ENCODE data around the gene MAST2. TPM values are rescaled to one million over a fixed set of nuclear protein-coding genes. Genes with fewer than 3 reads are reported as not detected.
"Not testable (repeated sequence)": the region's sequence is repeated elsewhere in the genome, so short reads cannot be mapped to it uniquely, and the experiment has no call there.

The MAST2 gene
- total RNA-seq, 1 donor from 2014 or later, result 22.0 TPM

DNA sequence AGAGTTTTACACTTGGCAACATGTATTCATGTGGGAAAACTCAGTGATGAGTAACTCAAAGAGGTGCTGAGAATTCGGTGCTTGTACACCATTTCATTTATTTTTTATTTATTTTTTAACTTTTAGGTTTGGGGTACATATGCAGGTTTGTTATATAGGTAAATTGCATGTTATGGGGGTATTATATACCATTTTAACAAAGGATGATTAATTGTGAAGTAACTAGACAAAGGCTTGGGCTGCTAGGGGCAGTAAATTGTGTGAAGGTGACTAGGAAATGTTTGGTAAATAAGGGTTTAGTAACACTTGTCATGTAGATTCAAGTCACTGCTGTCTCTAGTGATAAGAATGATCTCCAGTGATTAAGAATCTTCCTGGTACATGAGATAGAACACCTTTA is 139.0 kb downstream of the MAST2 start:
- intact Hi-C loops (cut with DNase I), result no loop called here
- no peak overlapping the region for H3K4me3 ChIP-seq

DNA sequence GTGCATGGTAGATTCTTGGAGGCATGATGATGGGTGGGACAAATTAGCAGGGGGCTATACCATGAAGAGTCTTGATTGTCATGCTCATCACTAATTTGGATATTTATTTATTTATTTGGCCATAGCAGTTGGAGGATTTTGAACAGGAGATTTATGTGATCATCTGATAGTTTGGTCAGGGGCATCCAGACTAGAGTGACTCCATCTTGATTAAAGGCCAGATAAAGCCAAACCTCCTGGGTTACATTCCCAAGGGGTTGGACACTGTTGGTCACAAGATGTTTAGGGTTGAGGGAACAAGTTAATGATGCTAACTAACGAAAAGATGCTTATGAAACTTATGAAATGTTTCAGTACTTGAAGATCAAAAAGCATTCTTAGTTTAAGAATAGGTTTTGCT is 139.8 kb downstream of the MAST2 start:
- TF ChIP-seq, protein P1, sequence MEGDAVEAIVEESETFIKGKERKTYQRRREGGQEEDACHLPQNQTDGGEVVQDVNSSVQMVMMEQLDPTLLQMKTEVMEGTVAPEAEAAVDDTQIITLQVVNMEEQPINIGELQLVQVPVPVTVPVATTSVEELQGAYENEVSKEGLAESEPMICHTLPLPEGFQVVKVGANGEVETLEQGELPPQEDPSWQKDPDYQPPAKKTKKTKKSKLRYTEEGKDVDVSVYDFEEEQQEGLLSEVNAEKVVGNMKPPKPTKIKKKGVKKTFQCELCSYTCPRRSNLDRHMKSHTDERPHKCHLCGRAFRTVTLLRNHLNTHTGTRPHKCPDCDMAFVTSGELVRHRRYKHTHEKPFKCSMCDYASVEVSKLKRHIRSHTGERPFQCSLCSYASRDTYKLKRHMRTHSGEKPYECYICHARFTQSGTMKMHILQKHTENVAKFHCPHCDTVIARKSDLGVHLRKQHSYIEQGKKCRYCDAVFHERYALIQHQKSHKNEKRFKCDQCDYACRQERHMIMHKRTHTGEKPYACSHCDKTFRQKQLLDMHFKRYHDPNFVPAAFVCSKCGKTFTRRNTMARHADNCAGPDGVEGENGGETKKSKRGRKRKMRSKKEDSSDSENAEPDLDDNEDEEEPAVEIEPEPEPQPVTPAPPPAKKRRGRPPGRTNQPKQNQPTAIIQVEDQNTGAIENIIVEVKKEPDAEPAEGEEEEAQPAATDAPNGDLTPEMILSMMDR (IDR thresholded peaks at IDR 0.05), result no peak
- intact Hi-C loops (cut with DNase I), result no loop called here

More for the DNA sequence above, 139.0 kb downstream of the MAST2 start:
- DNase-seq, result no peak
- Histone ChIP-seq H3K36me3 (no peaks in the 10 kb centered on the region), H3K9me3 (no peaks in the 10 kb centered on the region), H3K4me1 (no peaks in the 10 kb centered on the region), H3K27ac (no peak overlapping the region), H3K27me3 (no peaks in the 10 kb centered on the region)
- TF ChIP-seq, protein P1 (IDR thresholded peaks at IDR 0.05), result no peak
- no peak for ATAC-seq

DNA sequence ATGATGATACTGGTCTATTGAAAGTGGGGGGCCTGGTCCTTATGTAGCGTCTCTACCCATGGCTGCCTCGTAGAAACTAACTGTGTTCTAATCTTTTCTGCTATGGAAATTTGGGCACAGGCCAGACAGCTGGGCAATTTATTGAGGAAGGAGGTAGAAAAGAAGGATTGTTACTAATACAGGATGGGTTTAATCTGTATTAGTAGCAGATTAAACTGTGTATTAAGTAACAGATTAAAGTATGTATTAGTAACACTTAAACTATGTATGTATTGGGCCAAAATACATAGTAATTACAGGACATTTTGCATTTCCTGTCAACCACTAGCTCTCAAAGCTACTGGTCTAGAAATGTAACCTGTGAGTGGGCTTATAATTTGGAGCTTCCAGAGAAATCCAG is 142.0 kb downstream of the MAST2 start:
- intact Hi-C loops (cut with DNase I), result no loop called here
- Histone ChIP-seq H3K27me3 (no peaks in the 10 kb centered on the region), H3K4me3 (no peak overlapping the region), H3K9me3 (no peaks in the 10 kb centered on the region), H3K27ac (no peak overlapping the region), H3K36me3 (no peaks in the 10 kb centered on the region), H3K4me1 (no peaks in the 10 kb centered on the region)
- TF ChIP-seq, protein P1 (IDR thresholded peaks at IDR 0.05), result no peak
- DNase-seq (no peak), ATAC-seq (no peak)

More for the DNA sequence above, 139.8 kb downstream of the MAST2 start:
- H3K27ac ChIP-seq, result no peak overlapping the region
- H3K4me3 ChIP-seq, result no peak overlapping the region
- no peaks in the 10 kb centered on the region for H3K27me3 ChIP-seq
- DNase-seq, result no peak
- no peak for ATAC-seq
- H3K9me3 ChIP-seq, result no peaks in the 10 kb centered on the region
- H3K4me1 ChIP-seq, result no peaks in the 10 kb centered on the region
- H3K36me3 ChIP-seq, result no peaks in the 10 kb centered on the region

DNA sequence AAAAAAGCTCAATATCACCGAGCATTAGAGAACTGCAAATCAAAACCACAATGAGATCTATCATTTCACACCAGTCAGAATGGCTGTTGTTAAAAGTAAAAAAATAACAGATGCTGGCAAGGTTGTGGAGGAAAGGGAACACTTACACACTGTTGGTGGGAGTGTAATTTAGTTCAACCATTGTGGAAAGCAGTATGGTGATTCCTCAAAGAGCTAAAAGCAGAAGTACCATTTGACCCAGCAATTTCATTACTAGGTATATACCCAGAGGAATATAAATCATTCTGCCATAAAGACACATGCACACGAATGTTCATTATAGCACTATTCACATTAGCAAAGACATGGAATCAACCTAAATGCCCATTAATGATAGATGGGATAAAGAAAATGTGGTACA is 146.1 kb downstream of the MAST2 start:
- H3K4me3 ChIP-seq; H3K27me3 ChIP-seq; H3K36me3 ChIP-seq; H3K9me3 ChIP-seq; ATAC-seq; H3K4me1 ChIP-seq; H3K27ac ChIP-seq; intact Hi-C loops (cut with DNase I); DNase-seq: not testable (repeated sequence)

DNA sequence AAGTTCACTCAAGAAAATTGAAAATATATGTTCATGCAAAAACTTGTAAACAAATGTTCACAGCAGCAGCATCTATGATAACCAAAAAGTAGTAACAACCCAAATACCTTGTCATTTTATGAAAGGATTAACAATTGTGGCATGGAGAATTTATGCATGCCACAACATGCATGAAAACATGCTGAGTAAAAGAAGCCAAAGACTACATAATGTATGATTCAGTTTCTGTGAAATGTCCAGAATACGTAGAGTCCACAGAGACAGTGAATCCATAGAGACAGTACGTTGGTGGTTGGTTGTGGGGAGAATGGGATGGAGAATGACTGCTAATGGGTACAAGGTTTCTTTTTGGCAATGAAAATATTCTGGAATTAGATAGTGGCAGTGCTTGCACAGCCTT is 148.7 kb downstream of the MAST2 start:
- Histone ChIP-seq H3K4me1 (peaks cover 4% of the 10 kb centered on the region), H3K4me3 (no peak overlapping the region), H3K27ac (no peak overlapping the region), H3K36me3 (no peaks in the 10 kb centered on the region), H3K27me3 (no peaks in the 10 kb centered on the region), H3K9me3 (no peaks in the 10 kb centered on the region)
- no peak for ATAC-seq
- intact Hi-C loops (cut with DNase I), result no loop called here
- TF ChIP-seq, protein P1 (IDR thresholded peaks at IDR 0.05), result no peak
- DNase-seq, result no peak

DNA sequence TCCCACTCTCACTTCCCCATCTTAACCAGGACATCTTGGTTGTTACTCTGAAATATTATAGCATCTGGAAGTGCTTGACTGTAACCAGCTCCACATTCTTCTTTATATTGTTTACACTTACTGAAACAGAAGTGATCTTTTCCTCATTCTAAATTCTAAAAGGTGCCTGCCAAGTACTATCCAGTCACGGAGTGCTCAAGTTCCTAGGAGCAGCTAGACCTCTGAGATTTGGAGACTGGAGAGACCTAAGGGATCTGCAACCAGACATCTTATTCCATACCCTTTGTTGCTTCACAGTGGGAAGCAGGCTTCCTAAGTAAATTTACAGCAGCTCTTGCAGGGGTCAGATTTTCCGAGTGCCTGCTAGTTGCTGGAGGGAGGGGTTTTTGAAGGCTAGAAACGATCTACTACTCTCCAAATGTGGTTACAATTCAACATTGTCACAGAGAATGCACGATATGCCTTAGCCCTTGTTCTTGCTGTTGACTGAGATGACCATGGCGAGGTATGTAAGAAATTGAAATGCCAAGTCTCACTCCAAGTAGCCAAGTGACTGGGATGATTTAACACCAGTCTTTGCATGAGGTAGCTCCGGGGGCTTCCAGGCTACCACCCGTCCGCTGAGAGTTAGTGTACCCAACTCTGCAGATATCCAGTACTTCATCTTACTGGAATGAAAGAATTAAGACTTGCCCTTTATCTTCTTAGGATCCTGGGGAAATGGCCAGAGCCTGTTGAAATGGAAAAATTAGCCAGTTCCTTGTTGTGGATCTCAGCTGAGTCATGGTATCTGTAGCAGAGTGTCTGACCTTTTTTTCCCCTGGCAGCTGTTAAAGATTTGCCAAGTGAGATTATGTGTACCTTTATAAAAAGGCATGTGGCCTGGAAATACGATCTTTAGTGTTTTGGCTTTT is 150.8 kb downstream of the MAST2 start:
- no peaks in the 10 kb centered on the region for H3K36me3 ChIP-seq
- DNase-seq (no peak), ATAC-seq (peak; percentile 8)
- intact Hi-C loops (cut with DNase I), result no loop called here
- TF ChIP-seq, protein P1 (IDR thresholded peaks at IDR 0.05), result no peak
- H3K4me1 ChIP-seq, result peaks cover 4% of the 10 kb centered on the region
- no peaks in the 10 kb centered on the region for H3K9me3 ChIP-seq
- H3K27me3 ChIP-seq, result no peaks in the 10 kb centered on the region
- H3K27ac ChIP-seq, result no peak overlapping the region
- H3K4me3 ChIP-seq, result no peak overlapping the region
